H1 (cell line): ENCODE data around the gene EHBP1. TPM values are rescaled to one million over a fixed set of nuclear protein-coding genes. Genes with fewer than 3 reads are reported as not detected.

Experiments used
- CTCF ChIA-PET: fragments of 300-600 bp; sonication (Branson Sonifier 250); formaldehyde crosslinking; loops from one replicate; lab custom pipeline; 2021; ENCODE audit not compliant: partially characterized antibody; lab: Charles Lee
- POLR2A ChIA-PET: fragments of 300-600 bp; sonication (Branson Sonifier 250); formaldehyde crosslinking; loops from one replicate; lab custom pipeline; 2021; ENCODE audit warnings: inconsistent platforms; ENCODE audit not compliant: partially characterized antibody; lab: Charles Lee
- DNase-seq, 2 experiments: peaks; one replicate each; pipeline versions ENCODE4 v3.0.0 to v3.0.0-alpha.2; 2010 to 2022; ENCODE audit warnings: low spot score in 2 of 2, low read depth in 1 of 2, mixed read lengths in 1 of 2
- FAIRE-seq: peaks from 2 replicates; lab custom pipeline; 2011; peaks lifted over from hg19 to GRCh38; lab: Jason Lieb, UNC
- H2AFZ ChIP-seq: 2 replicates; pipeline ENCODE4 v1.8.1; 2012; ENCODE audit warnings: low read length, inconsistent platforms
- H2AK5ac ChIP-seq: 2 replicates; pipeline ENCODE4 v1.6.1; 2013; ENCODE audit warnings: low read depth, low read length
- H2BK120ac ChIP-seq: replicated peaks from 2 replicates; pipeline ENCODE3; 2013; ENCODE audit warnings: low read depth, low read length, inconsistent platforms
- H2BK12ac ChIP-seq: 2 replicates; pipeline ENCODE4 v1.6.1; 2013; ENCODE audit warnings: low read depth, low read length
- H2BK15ac ChIP-seq: 2 replicates; pipeline ENCODE4 v1.6.1; 2013; ENCODE audit warnings: low read length
- H2BK20ac ChIP-seq: 2 replicates; pipeline ENCODE4 v1.6.1; 2013; ENCODE audit warnings: low read length
- H2BK5ac ChIP-seq: 2 replicates; pipeline ENCODE4 v1.6.1; 2013; ENCODE audit warnings: low read depth, low read length
- H3K14ac ChIP-seq: 2 replicates; pipeline ENCODE4 v1.6.1; 2013; ENCODE audit warnings: inconsistent platforms; ENCODE audit not compliant: insufficient read length
- H3K18ac ChIP-seq: 2 replicates; pipeline ENCODE4 v1.6.1; 2013; ENCODE audit warnings: low read length; ENCODE audit errors: extremely low read depth
- H3K23ac ChIP-seq: 2 replicates; pipeline ENCODE4 v1.6.1; 2013; ENCODE audit warnings: inconsistent platforms; ENCODE audit not compliant: insufficient read length
- H3K23me2 ChIP-seq: 2 replicates; pipeline ENCODE4 v1.6.1; 2013; ENCODE audit warnings: low read depth, low read length
- H3K27ac ChIP-seq: 2 replicates; pipeline ENCODE4 v1.6.1; 2011; ENCODE audit warnings: low read depth, low read length, inconsistent platforms
- H3K27me3 ChIP-seq, 4 experiments: replicated peaks in 1 of 4; 1 replicate in 1 of 4; 2 replicates in 3 of 4; pipeline versions ENCODE4 v1.6.1 to v1.8.1; 2011 to 2013; ENCODE audit warnings: low read length in 3 of 4, mild to moderate bottlenecking in 3 of 4, inconsistent platforms in 2 of 4, mixed read lengths in 2 of 4, moderate library complexity in 1 of 4; ENCODE audit not compliant: control insufficient read depth in 3 of 4, insufficient read depth in 3 of 4; ENCODE audit errors: extremely low read depth in 1 of 4
- H3K36me3 ChIP-seq, 4 experiments: 2 replicates each; pipeline versions ENCODE4 v1.6.1 to v1.8.1; 2011 to 2013; ENCODE audit warnings: mild to moderate bottlenecking in 4 of 4, low read length in 3 of 4, moderate library complexity in 2 of 4, control low read depth in 1 of 4, inconsistent platforms in 1 of 4; ENCODE audit not compliant: insufficient read depth in 4 of 4, control insufficient read depth in 2 of 4
- H3K4ac ChIP-seq: replicated peaks from 2 replicates; pipeline ENCODE3; 2013; ENCODE audit warnings: low read length, low read depth, mixed read lengths, inconsistent platforms; ENCODE audit not compliant: insufficient read length
- H3K4me1 ChIP-seq, 4 experiments: replicated peaks in 1 of 4; 1 replicate in 1 of 4; 2 replicates in 3 of 4; pipeline versions ENCODE4 v1.6.1 to v1.8.1; 2011 to 2013; ENCODE audit warnings: low read length in 3 of 4, inconsistent platforms in 2 of 4, mixed read lengths in 1 of 4; ENCODE audit not compliant: insufficient read depth in 4 of 4, control insufficient read depth in 3 of 4
- H3K4me2 ChIP-seq, 2 experiments: 2 replicates each; pipeline versions ENCODE4 v1.6.1 to v1.8.1; 2011 to 2013; ENCODE audit warnings: low read depth in 2 of 2, low read length in 2 of 2, control low read depth in 1 of 2, inconsistent platforms in 1 of 2, mild to moderate bottlenecking in 1 of 2; ENCODE audit not compliant: insufficient read depth in 1 of 2
- H3K4me3 ChIP-seq, 4 experiments: fragments of 200-600, 300-600 bp in 1 of 4; sonication (generic), shearing (Covaris generic), sonication (Bioruptor Twin) in 1 of 4; 2 replicates each; pipeline versions ENCODE4 v1.5.1 to v1.8.1; 2011 to 2016; ENCODE audit warnings: low read length in 4 of 4, low read depth in 3 of 4, control low read depth in 2 of 4, inconsistent platforms in 2 of 4, mild to moderate bottlenecking in 2 of 4, mixed read lengths in 1 of 4, moderate library complexity in 1 of 4; ENCODE audit not compliant: insufficient read depth in 2 of 4; ENCODE audit errors: extremely low read depth in 1 of 4
- H3K56ac ChIP-seq: replicated peaks from 2 replicates; pipeline ENCODE3; 2013; ENCODE audit warnings: low read depth, mild to moderate bottlenecking, mixed read lengths, low read length, inconsistent platforms; ENCODE audit not compliant: insufficient read length
- H3K79me1 ChIP-seq: 2 replicates; pipeline ENCODE4 v1.6.1; 2013; ENCODE audit warnings: low read depth, low read length, control low read depth
- H3K79me2 ChIP-seq, 2 experiments: 2 replicates each; pipeline versions ENCODE4 v1.6.1 to v1.8.1; 2012 to 2013; ENCODE audit warnings: low read length in 2 of 2, mild to moderate bottlenecking in 2 of 2, inconsistent platforms in 1 of 2; ENCODE audit not compliant: insufficient read depth in 2 of 2, control insufficient read depth in 1 of 2
- H3K9ac ChIP-seq, 4 experiments: replicated peaks in 1 of 4; 1 replicate in 1 of 4; 2 replicates in 3 of 4; pipeline versions ENCODE4 v1.6.1 to v1.8.1; 2011 to 2013; ENCODE audit warnings: low read depth in 3 of 4, low read length in 3 of 4, control low read depth in 2 of 4, mild to moderate bottlenecking in 2 of 4, moderate library complexity in 2 of 4, inconsistent platforms in 1 of 4; ENCODE audit errors: extremely low read depth in 1 of 4
- H3K9me3 ChIP-seq, 2 experiments: 2 replicates each; pipeline versions ENCODE4 v1.6.1 to v1.8.1; 2012 to 2013; ENCODE audit warnings: mild to moderate bottlenecking in 2 of 2, moderate library complexity in 2 of 2, control low read depth in 1 of 2, inconsistent platforms in 1 of 2, low read depth in 1 of 2, low read length in 1 of 2, mixed read lengths in 1 of 2; ENCODE audit not compliant: insufficient read depth in 2 of 2
- H4K20me1 ChIP-seq, 2 experiments: replicated peaks in 1 of 2; 2 replicates each; pipeline versions ENCODE3 to v1.8.1; 2011 to 2013; ENCODE audit warnings: inconsistent platforms in 2 of 2, low read length in 2 of 2, mild to moderate bottlenecking in 1 of 2; ENCODE audit not compliant: insufficient read depth in 2 of 2, control insufficient read depth in 1 of 2
- H4K5ac ChIP-seq: 2 replicates; pipeline ENCODE4 v1.6.1; 2013; ENCODE audit warnings: low read length, low read depth, mixed read lengths, inconsistent platforms; ENCODE audit not compliant: insufficient read length
- H4K8ac ChIP-seq: 2 replicates; pipeline ENCODE4 v1.8.0; 2013; ENCODE audit warnings: mild to moderate bottlenecking, moderate library complexity, low read length, inconsistent platforms; ENCODE audit not compliant: insufficient read depth; ENCODE audit errors: extremely low read depth
- H4K91ac ChIP-seq: replicated peaks from 2 replicates; pipeline ENCODE3; 2013; ENCODE audit warnings: low read length, mixed read lengths, inconsistent platforms; ENCODE audit not compliant: insufficient read length
- BRCA1 ChIP-seq: IDR thresholded peaks from 2 replicates; pipeline ENCODE4 v1.6.1; 2012; ENCODE audit warnings: low read depth, low read length, improper control_type of control experiment
- CHD1 ChIP-seq: IDR thresholded peaks from 2 replicates; pipeline ENCODE4 v1.6.1; 2012; ENCODE audit warnings: low read depth, low read length, improper control_type of control experiment
- GABPA ChIP-seq: IDR thresholded peaks from 2 replicates; pipeline ENCODE4 v1.6.1; 2011; ENCODE audit warnings: mild to moderate bottlenecking, low read length, moderate library complexity, borderline replicate concordance; ENCODE audit not compliant: insufficient read depth
- HDAC2 ChIP-seq, 2 experiments: fragments of 300-600 bp in 1 of 2; sonication (generic) in 1 of 2; IDR thresholded peaks; 2 replicates each; pipeline ENCODE4 v1.6.1; 2011 to 2012; ENCODE audit warnings: low read depth in 2 of 2, low read length in 2 of 2, mild to moderate bottlenecking in 2 of 2, moderate library complexity in 2 of 2, borderline replicate concordance in 1 of 2, inconsistent platforms in 1 of 2
- POLR2AphosphoS5 ChIP-seq: IDR thresholded peaks from 2 replicates; pipeline ENCODE4 v1.6.1; 2011; ENCODE audit warnings: low read depth, low read length
- SIN3A ChIP-seq, 2 experiments: IDR thresholded peaks in 1 of 2; conservative IDR thresholded peaks in 1 of 2; 2 replicates each; pipeline ENCODE4 v1.6.1; 2011 to 2012; ENCODE audit warnings: low read length in 2 of 2, improper control_type of control experiment in 1 of 2, low read depth in 1 of 2, mild to moderate bottlenecking in 1 of 2
- SP4 ChIP-seq: IDR thresholded peaks from 2 replicates; pipeline ENCODE4 v1.6.1; 2012; ENCODE audit warnings: low read length, inconsistent platforms
- TAF7 ChIP-seq: optimal IDR thresholded peaks from 2 replicates; pipeline ENCODE3; 2011; ENCODE audit warnings: low read depth, mild to moderate bottlenecking, inconsistent platforms, low read length, moderate library complexity, borderline replicate concordance
- TEAD4 ChIP-seq: IDR thresholded peaks from 2 replicates; pipeline ENCODE4 v1.6.1; 2012; ENCODE audit warnings: low read depth, low read length, inconsistent platforms, mixed read lengths
- USF2 ChIP-seq: IDR thresholded peaks from 2 replicates; pipeline ENCODE4 v1.6.1; 2011; ENCODE audit warnings: low read length, improper control_type of control experiment
- WGBS, 2 experiments: shearing (Covaris generic) in 1 of 2; methylation state at CpG; one replicate each; pipeline versions ENCODE4 v1.1.6 to v1.1.7; 2013 to 2015; ENCODE audit warnings: low lambda C conversion rate in 2 of 2, mixed read lengths in 2 of 2, inconsistent platforms in 1 of 2, low coverage in 1 of 2, missing lambda C conversion rate in 1 of 2; ENCODE audit not compliant: insufficient replicate concordance in 2 of 2, insufficient coverage in 1 of 2, insufficient read length in 1 of 2; ENCODE audit errors: extremely low coverage in 1 of 2, missing lambda C conversion rate in 1 of 2; 5-methylcytosine and 5-hydroxymethylcytosine counted together
- polyA plus RNA-seq, 7 experiments: library from polyadenylated mRNA; depleted of rRNA in 3 of 7; stranded (reverse) in 5 of 7; unstranded in 2 of 7; fragments of >200 nt in 5 of 7; fragments of 200-250 nt in 2 of 7; gene quantifications; 1 replicate in 5 of 7; 2 replicates in 1 of 7; 4 replicates in 1 of 7; pipeline versions ENCODE4 v1.2.1 to v1.2.3, GENCODE V29; 2011 to 2013; ENCODE audit warnings: missing spikeins in 2 of 7, mixed read lengths in 2 of 7
- total RNA-seq: library from RNA; stranded (reverse); fragmentation: NEBNext Ultra II Directional; extraction: Animal tissue kit (Norgen Biotek cat#: 25700); gene quantifications from 2 replicates; pipeline ENCODE4 v1.2.1, GENCODE V29; 2021
- TF ChIP-seq, protein P1 (sequence below): IDR thresholded peaks from 2 replicates; pipeline ENCODE4 v1.6.1; 2011; ENCODE audit warnings: low read depth, mild to moderate bottlenecking, low read length; ENCODE audit not compliant: insufficient read depth

The EHBP1 gene
- total and polyA plus RNA-seq, 2 of the 8 experiments (the other 6 are each of a cell fraction or from before 2014, with no cell fraction given) = 12.0 to 64.1 TPM

DNA sequence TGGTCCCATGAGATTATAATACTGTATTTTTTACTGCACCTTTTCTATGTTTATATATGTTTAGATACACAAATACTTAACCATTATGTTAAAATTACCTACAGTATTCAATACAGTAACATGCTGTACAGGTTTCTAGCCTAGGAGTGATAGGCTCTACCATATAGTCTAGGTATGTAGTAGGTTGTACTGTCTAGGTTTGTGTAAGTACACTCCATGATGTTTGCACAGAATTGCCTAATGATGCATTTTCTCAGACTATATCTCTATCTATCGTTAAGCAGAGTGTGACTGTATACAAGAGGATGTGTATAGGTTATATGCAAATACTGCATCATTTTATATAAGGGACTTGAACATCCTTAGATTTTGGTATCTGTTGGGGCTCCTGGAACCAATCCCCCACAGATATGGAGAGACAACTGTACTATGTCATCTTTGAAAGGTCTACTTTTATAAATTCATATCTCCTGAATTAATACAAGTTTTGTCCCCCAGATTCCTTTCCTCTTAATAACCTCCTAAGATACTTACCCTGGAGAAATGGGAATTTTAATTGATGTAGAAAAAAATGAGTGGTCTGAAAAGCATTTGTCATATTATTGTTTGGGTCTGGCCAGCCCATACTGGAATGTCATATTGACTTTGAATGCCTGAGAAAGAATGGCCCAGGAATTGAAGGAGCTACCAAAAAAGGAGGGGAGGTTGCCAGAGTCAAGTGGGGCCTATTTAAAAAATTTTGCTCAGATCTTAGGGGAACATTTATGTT is 36.6 kb downstream of the EHBP1 start:
- Histone ChIP-seq H2BK5ac (no peak overlapping the region), H3K79me2 (peaks cover 0 to 97% of the 10 kb centered on the region in 2 experiments; a peak in 2 of 4 replicates), H3K36me3 (no peaks in the 10 kb centered on the region), H3K27ac (no peak overlapping the region), H4K91ac (no peak overlapping the region), H4K5ac (no peak overlapping the region), H3K56ac (no peak overlapping the region), H3K4me2 (no peak overlapping the region), H2BK15ac (no peak overlapping the region), H3K18ac (no peak overlapping the region), H3K79me1 (no peaks in the 10 kb centered on the region), H3K23ac (no peak overlapping the region), H3K9ac (no peak overlapping the region), H2AFZ (no peak overlapping the region), H3K4me3 (no peak overlapping the region), H3K4ac (no peak overlapping the region), H4K8ac (no peak overlapping the region), H2BK20ac (no peak overlapping the region), H3K14ac (no peak overlapping the region), H4K20me1 (no peaks in the 10 kb centered on the region), H2BK120ac (no peak overlapping the region), H3K9me3 (no peaks in the 10 kb centered on the region), H3K23me2 (no peaks in the 10 kb centered on the region; the same call in 1 of the 2 replicates), H2AK5ac (no peak overlapping the region), H3K27me3 (no peaks in the 10 kb centered on the region), H2BK12ac (no peak overlapping the region), H3K4me1 (peaks cover 0 to 12% (median 9%) of the 10 kb centered on the region in 4 experiments; a peak in 3 of 7 replicates)
- DNase-seq (no peak), FAIRE-seq (no peak)
- CTCF ChIA-PET = no interaction called here
- WGBS, 2 experiments = 93% methylated on average over 1 of the region's 1 CpG; no CpG with 5 or more reads in 1 of the 2 experiments
- POLR2A ChIA-PET = no interaction called here
- TF ChIP-seq HDAC2 (IDR thresholded peaks at IDR 0.05; ENCODE audit: borderline replicate concordance in 1 of 2, low read depth in 2 of 2, low read length in 2 of 2) (no peak), USF2 (no peak), TEAD4 (no peak), BRCA1 (no peak), POLR2AphosphoS5 (no peak), TAF7 (no peak), SIN3A (conservative IDR thresholded peaks at IDR 0.05 in 1 of 2, IDR thresholded peaks at IDR 0.05 in 1 of 2; ENCODE audit: low read depth in 1 of 2, low read length in 2 of 2) (no peak), SP4 (no peak), GABPA (no peak), CHD1 (no peak)
- TF ChIP-seq, protein P1, sequence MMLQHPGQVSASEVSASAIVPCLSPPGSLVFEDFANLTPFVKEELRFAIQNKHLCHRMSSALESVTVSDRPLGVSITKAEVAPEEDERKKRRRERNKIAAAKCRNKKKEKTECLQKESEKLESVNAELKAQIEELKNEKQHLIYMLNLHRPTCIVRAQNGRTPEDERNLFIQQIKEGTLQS = no peak
